Stromal cell of bone marrow (primary cell): Measurements from ENCODE around the gene TNS3.
"Not testable (repeated sequence)": the region's sequence is repeated elsewhere in the genome, so short reads cannot be mapped to it uniquely, and the experiment has no call there.

Source experiments
- DNase-seq: peaks from one replicate; pipeline ENCODE4 v3.0.0-alpha.2; 2012; ENCODE audit warnings: low read depth

TNS3 gene

DNA sequence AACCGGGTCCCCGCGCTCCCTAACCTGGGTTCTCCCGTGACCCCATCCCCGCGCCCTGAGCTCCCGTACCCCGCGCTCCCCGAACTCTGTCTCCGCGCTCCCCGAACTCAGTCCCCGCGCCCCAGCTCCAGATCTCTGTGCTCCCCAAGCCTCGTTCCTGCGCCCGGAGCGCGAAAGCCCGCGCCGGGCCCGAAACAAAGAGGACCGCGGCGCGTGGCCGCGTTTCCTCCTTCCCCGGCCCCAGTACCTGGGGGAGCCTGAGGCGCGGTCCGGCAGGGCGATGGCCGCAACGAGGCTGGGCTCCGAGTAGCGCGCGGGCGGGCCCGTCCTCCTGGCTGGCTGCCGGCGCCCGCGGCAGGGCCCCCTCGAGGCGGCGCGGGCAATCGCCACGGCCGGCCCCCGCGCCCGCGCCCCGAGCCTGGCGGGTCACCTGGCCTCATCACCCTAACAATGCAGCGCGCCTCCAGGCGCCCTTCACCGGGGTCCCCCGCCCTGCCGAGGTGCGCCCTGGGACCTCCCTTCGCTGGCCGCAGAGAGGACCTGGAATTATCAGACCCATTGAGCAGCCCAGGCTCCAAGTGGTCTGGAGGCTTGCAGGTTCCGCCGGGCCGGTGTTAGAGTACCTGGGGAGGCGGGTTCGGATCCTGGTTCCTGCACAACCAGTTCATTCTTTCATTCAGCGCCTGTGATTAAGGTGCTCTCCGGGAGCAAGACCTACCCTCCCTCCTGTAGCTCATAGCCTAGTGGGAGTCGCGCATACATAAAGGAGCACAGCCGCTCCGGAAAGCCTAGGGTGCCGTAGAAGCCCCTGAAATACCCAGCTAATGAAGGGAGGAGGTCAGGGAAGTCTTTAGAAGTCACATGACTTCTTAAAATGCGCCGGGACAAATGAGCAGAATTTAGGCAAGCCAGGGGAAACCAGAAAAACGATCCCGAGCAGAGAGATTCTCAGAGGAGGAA, at the start of gene TNS3:
TNS3 (minus strand) TSS at position 308 of the 960 bp plus-strand sequence. CDS start 142,475 bp downstream, outside the sequence.
- DNase-seq = no peak

GRCh38 chr7:47631711-47632110, 49.8 kb upstream of the TNS3 start:
- DNase-seq = no peak

DNA sequence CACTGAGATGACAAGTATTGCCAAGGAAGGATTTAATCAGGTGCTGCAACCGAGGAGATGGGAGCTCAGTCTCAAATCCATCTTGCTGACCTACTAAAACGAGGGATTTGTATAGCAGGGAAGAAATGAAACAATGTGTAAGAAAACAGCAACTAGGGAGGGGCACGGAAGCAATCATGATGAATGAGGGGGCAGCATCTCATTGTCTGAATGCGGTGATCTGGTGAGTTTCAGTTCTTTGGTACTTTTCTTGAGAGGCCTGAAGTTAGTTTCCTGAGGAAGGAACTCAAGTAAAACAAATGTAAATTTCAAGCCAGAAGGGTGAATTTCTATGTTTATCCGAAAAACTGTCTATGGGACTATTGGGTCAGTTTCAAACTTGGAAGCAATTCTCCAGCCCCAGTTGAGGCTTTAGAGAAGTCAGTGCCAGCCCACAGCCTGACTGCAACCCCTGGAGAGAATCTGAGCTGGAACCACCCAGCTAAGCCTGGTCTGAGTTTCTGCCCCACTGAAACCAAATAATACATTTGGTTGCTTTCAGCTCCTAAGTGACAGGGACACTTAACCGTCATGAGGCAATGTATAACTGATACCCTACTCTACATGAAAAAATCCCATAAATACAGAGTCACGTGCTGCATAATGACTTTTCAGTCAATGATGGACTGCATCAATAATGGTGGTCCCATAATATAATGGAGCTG, 45.8 kb upstream of the TNS3 start:
- no peak for DNase-seq

DNA sequence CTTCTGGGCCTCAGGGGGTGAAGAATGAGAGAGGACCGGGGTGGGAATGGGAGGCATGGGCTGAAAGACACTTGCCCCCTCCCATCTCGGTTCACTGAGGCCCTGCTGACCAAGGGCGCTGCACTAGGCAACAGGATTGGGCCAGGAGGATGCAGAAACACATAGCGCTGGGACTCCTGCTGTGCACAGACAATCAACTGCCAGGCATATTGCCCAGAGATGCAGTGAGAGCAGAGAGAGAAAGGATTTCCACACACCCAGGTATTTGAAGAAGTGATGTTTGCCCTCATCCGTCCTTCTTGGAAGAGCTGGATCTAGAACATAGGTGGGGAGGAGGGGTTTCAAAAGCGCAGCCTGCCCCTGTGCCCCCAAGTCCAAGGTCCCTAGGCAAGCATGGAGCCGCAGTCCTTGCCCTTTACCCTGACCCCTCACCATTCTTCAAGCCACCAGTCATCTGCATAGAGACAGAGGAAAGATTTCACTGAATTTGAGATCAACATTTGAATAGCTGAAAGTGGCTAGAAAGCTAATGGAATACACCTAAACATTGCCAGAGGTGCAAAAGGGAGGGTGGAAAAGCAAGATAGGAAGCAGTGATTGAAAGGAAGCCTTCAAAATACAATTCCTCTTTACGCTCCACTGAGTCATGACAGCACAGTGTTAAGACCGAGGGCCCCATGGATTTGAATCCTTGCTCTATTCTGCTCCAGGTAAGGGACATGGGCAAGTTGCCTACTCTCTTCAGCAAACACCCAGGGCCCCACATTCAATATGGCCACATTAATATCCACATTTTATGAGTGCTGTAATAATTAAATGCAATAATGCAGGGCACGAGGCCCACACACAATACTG, 44.2 kb upstream of the TNS3 start:
- no peak for DNase-seq

- DNase-seq = no peak
Measured at GRCh38 chr7:47624689-47625088, 42.8 kb upstream of the TNS3 start.

DNA sequence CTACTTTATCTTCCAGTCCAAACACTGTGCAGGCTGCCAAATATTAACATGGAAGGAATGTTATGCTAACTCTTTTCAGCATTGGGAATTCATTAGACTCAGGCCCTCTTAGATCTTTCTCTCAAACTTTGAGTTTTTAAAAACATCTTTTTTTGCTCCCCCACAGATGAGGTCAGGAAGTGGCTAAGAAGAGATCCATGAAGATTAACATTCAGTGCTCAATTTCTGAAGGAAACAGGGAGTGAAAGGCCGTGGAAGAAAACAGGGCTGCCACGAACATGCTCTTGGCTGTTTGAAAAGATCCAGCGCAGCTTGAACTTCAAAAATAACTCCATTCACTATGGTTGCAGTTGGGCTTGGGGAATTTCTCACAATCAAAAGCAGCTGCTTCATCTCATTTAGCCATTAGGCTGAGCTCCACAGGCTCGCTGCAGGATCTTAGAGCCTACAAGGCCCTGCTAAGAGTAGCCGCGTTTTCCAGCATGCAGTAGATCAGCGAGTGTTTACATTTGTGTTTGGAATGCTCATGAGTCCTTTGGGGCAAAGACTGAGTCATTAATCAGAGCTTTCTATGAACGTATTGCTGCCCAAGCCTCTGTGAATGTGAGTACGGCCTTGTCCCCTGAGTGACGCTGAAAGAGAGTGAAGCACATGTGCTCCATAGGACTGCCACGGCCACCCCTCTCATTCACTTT, 41.2 kb upstream of the TNS3 start:
- DNase-seq = peak; percentile 92

DNA sequence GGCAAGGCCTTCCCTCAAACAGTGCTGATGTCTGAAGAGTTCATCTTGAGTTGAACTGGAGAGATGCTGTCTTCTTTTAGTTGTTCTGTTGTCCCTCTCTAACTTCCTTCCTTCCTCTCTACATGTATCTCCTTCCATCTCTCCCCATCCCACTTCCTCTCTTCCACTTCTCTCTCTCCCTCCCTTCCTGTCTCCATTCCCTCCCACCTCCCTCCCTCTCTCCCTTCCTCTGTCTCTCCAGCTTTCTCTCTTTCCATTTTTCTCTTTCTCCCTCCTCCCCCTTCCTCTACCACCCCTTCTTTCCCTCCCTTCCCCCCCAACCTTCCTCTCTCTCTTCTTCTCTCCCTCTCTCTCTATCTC, 40.7 kb upstream of the TNS3 start:
- no peak for DNase-seq

DNA sequence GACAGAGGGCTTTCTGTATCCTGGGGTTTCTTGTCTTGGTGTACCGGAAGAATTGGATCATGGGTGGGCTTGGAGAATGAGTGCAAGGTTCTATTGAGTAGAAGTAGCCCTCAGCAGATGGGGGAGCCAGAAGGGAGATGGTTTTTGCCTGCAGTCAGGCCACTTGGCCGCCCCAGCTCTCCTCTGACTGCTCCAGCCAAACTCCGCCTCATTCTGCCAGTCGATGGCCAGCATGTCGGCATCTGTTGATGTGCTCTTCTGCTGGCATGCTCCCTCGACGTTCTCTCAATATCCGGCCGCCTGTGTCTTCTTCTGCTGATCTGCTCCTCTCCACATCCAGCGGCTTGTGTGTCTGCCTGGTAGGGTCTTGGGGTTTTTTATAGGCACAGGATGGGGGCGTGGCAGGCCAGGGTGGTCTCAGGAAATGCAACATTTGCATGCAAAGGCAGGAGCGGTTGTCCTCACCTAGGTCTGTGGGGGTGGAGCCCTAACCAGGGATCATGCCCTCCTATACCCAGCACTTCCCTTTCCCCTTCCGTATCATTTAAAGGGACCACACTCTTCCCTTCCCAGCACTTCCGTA, 40.2 kb upstream of the TNS3 start:
- DNase-seq = no peak

GRCh38 chr7:47621347-47621746, 39.4 kb upstream of the TNS3 start:
- DNase-seq = no peak

DNA sequence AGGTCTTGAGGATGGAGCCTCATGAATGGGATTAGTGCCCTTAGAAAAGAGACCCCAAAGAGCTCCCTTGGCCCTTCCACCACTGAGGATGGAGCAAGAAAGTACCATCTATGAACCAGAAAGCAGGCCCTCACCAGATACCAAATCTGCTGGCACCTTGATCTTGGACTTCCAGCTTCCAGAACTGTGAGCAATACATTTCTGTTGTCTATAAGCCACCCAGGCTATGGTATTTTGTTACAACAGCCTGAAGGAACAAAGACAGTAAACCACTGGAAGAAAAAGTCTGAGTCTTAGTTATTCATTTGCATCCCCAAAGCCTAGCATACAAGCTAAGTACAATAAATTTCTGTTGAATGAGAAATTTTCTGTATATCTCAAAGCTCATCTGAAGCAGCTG, 37.9 kb upstream of the TNS3 start:
- DNase-seq = no peak

DNA sequence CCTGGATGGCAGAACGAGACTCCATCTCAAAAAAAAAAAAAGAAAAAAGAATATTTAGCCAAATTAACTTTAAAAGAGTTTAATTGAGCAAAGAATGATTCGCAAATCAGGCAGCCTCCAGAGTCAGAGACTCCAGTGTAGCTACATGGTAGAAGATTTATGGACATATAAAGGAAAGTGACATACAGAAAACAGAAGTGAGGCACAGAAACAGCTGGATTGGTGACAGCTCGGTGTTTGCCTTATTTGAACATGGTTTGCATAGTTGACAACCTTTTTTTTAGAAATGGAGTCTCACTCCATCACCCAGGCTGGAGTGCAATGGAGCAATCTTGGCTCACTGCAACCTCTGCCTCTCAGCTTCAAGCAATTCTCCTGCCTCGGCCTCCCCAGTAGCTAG, 35.2 kb upstream of the TNS3 start:
- DNase-seq = no peak

DNA sequence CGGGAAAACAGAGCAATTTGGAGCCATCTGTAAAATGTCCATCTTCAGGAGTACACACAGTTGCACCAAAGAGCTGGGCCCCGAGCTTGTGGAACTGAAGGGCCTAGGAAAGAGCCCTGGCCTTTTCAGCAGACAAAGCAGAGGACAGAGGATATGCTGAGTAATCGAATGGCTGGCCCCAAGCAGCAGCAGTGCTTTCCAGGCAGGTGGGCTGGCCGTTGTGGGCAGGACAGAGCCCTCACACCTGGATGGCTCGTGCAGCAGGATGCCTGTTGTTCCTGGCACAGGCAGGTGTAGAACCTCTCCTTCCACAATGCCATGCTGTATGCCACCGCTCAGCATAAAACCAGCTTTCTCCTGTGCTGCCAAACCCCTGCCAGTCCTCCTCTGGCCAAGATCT, 32.5 kb upstream of the TNS3 start:
- DNase-seq = no peak

DNA sequence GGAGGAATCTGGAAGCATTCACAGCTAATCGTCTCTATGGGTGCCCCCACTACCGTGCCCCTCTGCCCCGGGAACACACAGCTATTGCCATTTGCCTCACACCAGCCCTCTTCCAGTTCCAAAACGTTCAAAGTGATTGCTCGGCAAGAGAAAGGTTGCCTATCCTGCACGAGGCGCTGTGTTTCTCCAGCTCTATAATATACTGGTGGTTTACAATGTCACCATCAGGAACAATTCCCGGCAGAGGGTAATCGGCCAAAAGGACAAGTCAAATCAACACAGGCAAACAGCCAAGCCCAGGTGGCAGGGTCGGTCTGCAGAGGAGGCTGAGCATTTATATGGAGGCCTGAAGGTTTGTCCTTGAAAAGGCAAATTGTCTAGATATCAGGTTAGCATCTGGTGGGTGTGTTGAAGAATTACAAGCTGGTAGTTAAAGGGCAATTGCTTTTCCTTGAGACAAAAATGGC, 29.2 kb upstream of the TNS3 start:
- DNase-seq = no peak

GRCh38 chr7:47610506-47611044, 28.7 kb upstream of the TNS3 start:
- DNase-seq = peak; percentile 58

DNA sequence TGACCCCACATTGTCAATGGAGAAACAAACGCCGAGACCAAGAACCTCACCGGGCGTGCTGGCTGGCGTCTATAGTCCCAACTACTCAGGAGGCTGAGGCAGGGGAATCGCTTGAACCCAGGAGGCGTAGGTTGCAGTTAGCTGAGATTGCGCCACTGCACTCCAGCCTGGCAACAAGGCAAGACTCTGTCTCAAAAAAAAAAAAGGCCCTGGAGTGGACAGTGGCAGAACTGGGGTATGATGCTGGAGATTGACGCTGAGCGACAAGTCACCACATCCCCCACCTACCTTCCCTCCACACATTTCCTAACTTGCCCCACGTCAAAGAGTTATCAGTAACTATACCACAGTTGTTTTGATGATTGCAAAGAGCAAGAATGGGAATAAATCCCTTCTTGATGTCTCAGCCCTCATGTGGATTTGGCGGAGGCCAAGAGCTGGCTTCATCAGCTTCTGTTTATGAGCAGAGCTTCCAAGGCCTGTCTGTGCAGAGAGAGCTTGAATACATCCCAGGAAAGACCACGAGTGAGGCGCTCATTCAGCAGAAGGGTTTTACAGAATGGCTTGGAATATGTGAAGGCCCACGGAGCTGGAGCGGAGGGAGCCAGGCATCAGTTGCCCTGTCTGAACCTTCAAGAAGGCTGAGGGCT, 28.0 kb upstream of the TNS3 start:
- DNase-seq = peak; percentile 54

DNA sequence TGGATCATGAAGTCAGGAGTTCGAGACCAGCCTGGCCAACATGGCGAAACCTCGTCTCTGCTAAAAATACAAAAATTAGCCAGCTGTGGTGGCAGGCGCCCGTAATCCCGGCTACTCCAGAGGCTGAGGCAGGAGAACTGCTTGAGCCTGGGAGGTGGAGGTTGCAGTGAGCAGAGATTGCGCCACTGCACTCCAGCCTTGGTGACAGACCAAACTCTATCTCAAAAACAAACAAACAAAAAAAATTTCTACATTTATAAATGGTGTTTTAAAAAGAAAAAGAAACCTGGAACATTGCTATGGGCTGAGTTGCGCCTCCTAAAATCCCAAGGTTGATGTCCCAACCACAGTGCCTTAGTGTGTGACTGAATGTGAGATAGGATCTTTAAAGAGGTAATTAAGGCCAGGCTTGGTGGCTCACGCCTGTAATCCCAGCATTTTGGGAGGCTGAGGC, 24.7 kb upstream of the TNS3 start:
- not testable (repeated sequence) for DNase-seq

GRCh38 chr7:47605816-47606575, 24.1 kb upstream of the TNS3 start:
- DNase-seq = no peak

GRCh38 chr7:47604496-47604890, 22.6 kb upstream of the TNS3 start:
- DNase-seq = no peak

DNA sequence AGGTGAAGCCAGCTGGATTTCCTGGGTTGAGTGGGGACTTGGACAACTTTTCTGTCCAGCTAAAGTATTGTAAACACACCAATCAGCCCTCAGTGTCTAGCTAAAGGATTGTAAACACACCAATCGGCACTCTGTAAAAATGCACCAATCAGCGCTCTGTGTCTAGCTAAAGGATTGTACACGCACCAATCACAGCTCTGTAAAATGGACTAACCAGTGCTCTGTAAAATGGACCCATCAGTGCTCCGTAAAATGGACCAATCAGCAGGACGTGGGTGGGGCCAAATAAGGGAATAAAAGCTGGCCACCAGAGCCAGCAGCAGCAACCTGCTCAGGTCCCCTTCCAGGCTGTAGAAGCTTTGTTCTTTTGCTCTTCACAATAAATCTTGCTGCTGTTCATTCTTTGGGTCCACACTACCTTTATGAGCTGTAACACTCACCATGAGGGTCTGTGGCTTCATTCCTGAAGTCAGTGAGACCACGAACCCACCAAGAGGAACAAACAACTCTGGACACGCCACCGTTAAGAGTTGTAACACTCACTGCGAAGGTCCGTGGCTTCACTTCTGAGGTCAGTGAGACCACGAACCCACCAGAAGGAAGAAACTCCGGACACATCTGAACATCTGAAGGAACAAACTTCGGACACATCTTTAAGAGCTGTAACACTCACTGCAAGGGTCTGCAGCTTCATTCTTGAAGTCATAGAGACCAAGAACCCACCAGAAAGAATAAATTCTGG, 21.8 kb upstream of the TNS3 start:
- not testable (repeated sequence) for DNase-seq
